Astrocyte (in vitro differentiated cells and primary cell): ENCODE data around the gene FCMR. TPM values are rescaled to one million over a fixed set of nuclear protein-coding genes. Genes with fewer than 3 reads are reported as not detected.

Experiments used
- DNase-seq: peaks from one replicate; pipeline ENCODE4 v3.0.0-alpha.2; 2010; ENCODE audit warnings: low read depth
- FAIRE-seq: peaks from 2 replicates; lab custom pipeline; 2011; peaks lifted over from hg19 to GRCh38; lab: Jason Lieb, UNC
- H2AFZ ChIP-seq: 2 replicates; pipeline ENCODE4 v1.6.0; 2012; ENCODE audit warnings: low read depth, low read length, inconsistent platforms
- H3K27ac ChIP-seq: 2 replicates; pipeline ENCODE4 v1.5.1; 2011; ENCODE audit warnings: low read depth, low read length, inconsistent platforms
- H3K27me3 ChIP-seq: 2 replicates; pipeline ENCODE4 v1.6.0; 2011; ENCODE audit warnings: low read length, inconsistent platforms; ENCODE audit not compliant: insufficient read depth
- H3K36me3 ChIP-seq: 2 replicates; pipeline ENCODE4 v1.5.1; 2011; ENCODE audit warnings: low read length, inconsistent platforms; ENCODE audit not compliant: insufficient read depth
- H3K4me1 ChIP-seq: 2 replicates; pipeline ENCODE4 v1.5.1; 2011; ENCODE audit warnings: low read length, inconsistent platforms; ENCODE audit not compliant: insufficient read depth
- H3K4me2 ChIP-seq: 2 replicates; pipeline ENCODE4 v1.6.0; 2012; ENCODE audit warnings: low read length, inconsistent platforms
- H3K4me3 ChIP-seq: 2 replicates; pipeline ENCODE4 v1.5.1; 2011; ENCODE audit warnings: low read depth, mild to moderate bottlenecking, low read length, inconsistent platforms; ENCODE audit not compliant: insufficient read depth
- H3K79me2 ChIP-seq: 2 replicates; pipeline ENCODE4 v1.6.0; 2012; ENCODE audit warnings: mild to moderate bottlenecking, low read length, inconsistent platforms; ENCODE audit not compliant: insufficient read depth
- H3K9ac ChIP-seq: 2 replicates; pipeline ENCODE4 v1.6.0; 2012; ENCODE audit warnings: mild to moderate bottlenecking, low read length, inconsistent platforms
- H3K9me3 ChIP-seq: 2 replicates; pipeline ENCODE4 v1.5.1; 2012; ENCODE audit warnings: low read depth, mild to moderate bottlenecking, low read length, inconsistent platforms; ENCODE audit not compliant: insufficient read depth
- H4K20me1 ChIP-seq: 2 replicates; pipeline ENCODE4 v1.6.0; 2012; ENCODE audit warnings: low read length, inconsistent platforms; ENCODE audit not compliant: insufficient read depth
- H3K27ac Mint-ChIP-seq: one replicate; pipeline ENCODE4 v1.8.0; 2021; ENCODE audit warnings: mild to moderate bottlenecking, mixed read lengths; ENCODE audit not compliant: unreplicated experiment
- H3K27me3 Mint-ChIP-seq: one replicate; pipeline ENCODE4 v1.8.0; 2021; ENCODE audit warnings: low read depth, mixed read lengths; ENCODE audit not compliant: unreplicated experiment
- H3K36me3 Mint-ChIP-seq: one replicate; pipeline ENCODE4 v1.8.0; 2021; ENCODE audit warnings: low read depth, mixed read lengths; ENCODE audit not compliant: unreplicated experiment
- H3K4me1 Mint-ChIP-seq: one replicate; pipeline ENCODE4 v1.8.0; 2021; ENCODE audit warnings: low read depth, mixed read lengths; ENCODE audit not compliant: unreplicated experiment
- H3K4me3 Mint-ChIP-seq: one replicate; pipeline ENCODE4 v1.8.0; 2021; ENCODE audit warnings: mild to moderate bottlenecking, moderate library complexity, mixed read lengths; ENCODE audit not compliant: unreplicated experiment
- H3K9me3 Mint-ChIP-seq: one replicate; pipeline ENCODE4 v1.8.0; 2021; ENCODE audit warnings: mild to moderate bottlenecking, mixed read lengths; ENCODE audit not compliant: unreplicated experiment
- CTCF ChIP-seq: IDR thresholded peaks from 2 replicates; pipeline ENCODE4 v1.5.1; 2011; ENCODE audit warnings: low read depth, mild to moderate bottlenecking, inconsistent platforms, low read length, moderate library complexity; ENCODE audit not compliant: insufficient read depth
- EZH2 ChIP-seq: IDR thresholded peaks from 2 replicates; pipeline ENCODE4 v1.6.1; 2012; ENCODE audit warnings: mild to moderate bottlenecking, low read length, inconsistent platforms; ENCODE audit not compliant: insufficient read depth
- total RNA-seq: library from RNA; stranded (reverse); gene quantifications from 2 replicates; pipeline ENCODE4 v1.2.1, GENCODE V29; 2021

FCMR gene
- total RNA-seq, 1 donor from 2014 or later, result 0.73 TPM

GRCh38 chr1:206970446-206970845, 48.7 kb upstream of the FCMR start, which contains the start of gene FCAMR:
Gene FCAMR, minus strand, starts transcription at chr1:206970460. Its CDS starts 335 bp downstream, at chr1:206970125.
- no peak within 1 kb of the TSS for H3K27ac ChIP-seq
- no peaks in the 10 kb centered on the region for H3K9me3 ChIP-seq
- H3K9me3 Mint-ChIP-seq, result no peaks in the 10 kb centered on the region
- peaks cover 13% of the 10 kb centered on the region for H3K27me3 ChIP-seq
- H3K36me3 ChIP-seq, result no peaks in the 10 kb centered on the region
- no peak within 1 kb of the TSS for H3K27ac Mint-ChIP-seq
- H3K27me3 Mint-ChIP-seq, result peaks cover 66% of the 10 kb centered on the region
- no peak within 1 kb of the TSS for H3K4me3 Mint-ChIP-seq
- no peaks in the 10 kb centered on the region for H3K36me3 Mint-ChIP-seq
- H3K4me3 ChIP-seq, result no peak within 1 kb of the TSS
- no peak within 1 kb of the TSS for H3K4me2 ChIP-seq
- TF ChIP-seq EZH2 (no peak), CTCF (no peak)
- no peaks in the 10 kb centered on the region for H3K79me2 ChIP-seq
- DNase-seq, result no peak
- H4K20me1 ChIP-seq, result no peaks in the 10 kb centered on the region
- no peak for FAIRE-seq
- H2AFZ ChIP-seq, result no peak within 1 kb of the TSS
- H3K9ac ChIP-seq, result no peak within 1 kb of the TSS
- no peaks in the 10 kb centered on the region for H3K4me1 ChIP-seq
- peaks cover 6% of the 10 kb centered on the region for H3K4me1 Mint-ChIP-seq

- H3K36me3 ChIP-seq, result no peaks in the 10 kb centered on the region
- Mint-ChIP-seq H3K27me3 (peaks cover 60% of the 10 kb centered on the region), H3K36me3 (no peaks in the 10 kb centered on the region), H3K4me1 (peaks cover 6% of the 10 kb centered on the region), H3K27ac (no peak overlapping the region), H3K4me3 (no peak overlapping the region), H3K9me3 (peaks cover 4% of the 10 kb centered on the region)
- no peak overlapping the region for H2AFZ ChIP-seq
- H3K4me2 ChIP-seq, result no peak overlapping the region
- H3K9me3 ChIP-seq, result no peaks in the 10 kb centered on the region
- no peaks in the 10 kb centered on the region for H3K79me2 ChIP-seq
- DNase-seq, result no peak
- no peak overlapping the region for H3K4me3 ChIP-seq
- TF ChIP-seq EZH2 (no peak), CTCF (no peak)
- no peaks in the 10 kb centered on the region for H3K4me1 ChIP-seq
- no peak for FAIRE-seq
- H3K27me3 ChIP-seq, result peaks cover 13% of the 10 kb centered on the region
- H4K20me1 ChIP-seq, result no peaks in the 10 kb centered on the region
- H3K9ac ChIP-seq, result no peak overlapping the region
- H3K27ac ChIP-seq, result no peak overlapping the region
Measured at GRCh38 chr1:206969090-206969489, 47.3 kb upstream of the FCMR start.

GRCh38 chr1:206967096-206967849, 45.5 kb upstream of the FCMR start:
- FAIRE-seq (no peak), DNase-seq (peak; percentile 29)
- Histone ChIP-seq H3K9me3 (no peaks in the 10 kb centered on the region), H4K20me1 (no peaks in the 10 kb centered on the region), H3K4me2 (no peak overlapping the region), H3K4me3 (no peak overlapping the region), H3K27me3 (peaks cover 6% of the 10 kb centered on the region), H2AFZ (no peak overlapping the region), H3K9ac (no peak overlapping the region), H3K27ac (no peak overlapping the region), H3K79me2 (no peaks in the 10 kb centered on the region), H3K4me1 (no peaks in the 10 kb centered on the region), H3K36me3 (no peaks in the 10 kb centered on the region)
- Mint-ChIP-seq H3K4me1 (peaks cover 6% of the 10 kb centered on the region), H3K9me3 (peaks cover 4% of the 10 kb centered on the region), H3K27ac (no peak overlapping the region), H3K27me3 (peaks cover 51% of the 10 kb centered on the region), H3K36me3 (no peaks in the 10 kb centered on the region), H3K4me3 (no peak overlapping the region)
- no peak for TF ChIP-seq EZH2
- no peak for TF ChIP-seq CTCF
